HG03135 (cell line): ENCODE data around the gene NMRAL1.

ENCODE experiments used
- ATAC-seq: cut with Tn5 transposase; IDR thresholded peaks from one replicate; pipeline ENCODE4 v1.9.1; 2021; ENCODE audit warnings: mild to moderate bottlenecking, moderate library complexity; ENCODE audit not compliant: unreplicated experiment

NMRAL1 gene

DNA sequence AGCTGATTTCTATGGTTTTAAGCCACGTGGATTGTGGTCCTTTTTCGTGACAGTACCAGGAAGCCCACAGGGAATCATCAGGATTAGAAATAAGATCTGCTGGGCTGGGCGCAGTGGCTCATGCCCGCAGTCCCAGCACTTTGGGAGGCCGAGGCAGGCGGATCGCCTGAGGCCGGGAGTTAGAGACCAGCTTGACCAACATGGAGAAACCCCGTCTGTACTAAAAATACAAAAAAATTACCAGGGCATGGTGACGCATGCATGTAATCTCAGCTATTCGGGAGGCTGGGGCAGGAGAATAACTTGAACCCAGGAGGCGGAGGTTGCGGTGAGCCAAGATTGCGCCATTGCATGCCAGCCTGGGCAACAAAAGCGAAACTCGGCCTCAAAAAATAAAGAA, 6.5 kb downstream of the NMRAL1 start:
- ATAC-seq, result no peak

DNA sequence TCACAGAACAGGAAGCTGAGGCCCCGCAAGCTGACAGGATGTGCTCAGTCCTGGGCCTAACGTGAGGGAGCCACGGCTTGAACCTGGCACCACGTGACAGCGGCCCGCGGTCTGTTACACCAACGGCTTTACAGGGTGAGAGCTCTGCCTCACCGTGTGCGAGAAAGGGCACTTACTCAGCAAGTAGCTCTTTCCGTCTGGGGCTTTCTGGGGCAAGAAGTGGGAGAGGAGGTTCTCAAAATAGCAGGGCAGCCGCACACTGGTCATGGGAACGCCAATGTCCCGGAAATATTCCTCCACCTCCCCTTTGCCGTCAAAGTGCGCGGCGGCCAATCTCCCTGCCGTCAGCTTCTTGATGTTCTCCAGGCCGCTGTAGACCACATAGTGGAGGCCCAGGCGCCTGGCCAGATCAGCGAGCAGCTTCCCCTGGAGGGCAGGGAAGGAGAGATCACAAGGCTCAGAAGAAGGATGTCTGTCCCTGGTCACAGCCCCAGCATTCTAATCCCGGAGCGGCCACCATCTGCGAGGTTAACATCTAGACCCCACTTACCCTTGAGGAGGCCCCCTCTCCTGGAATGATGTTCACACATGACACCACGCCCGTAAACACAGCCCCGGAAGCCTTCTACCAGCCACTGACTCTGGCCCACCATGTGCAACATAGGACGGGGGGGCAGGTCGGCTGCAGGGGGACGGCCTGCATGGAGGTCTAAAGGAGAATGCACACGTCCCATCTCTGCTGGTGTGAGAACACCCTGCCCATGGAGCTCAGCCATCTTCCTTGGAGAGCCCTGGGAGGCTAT, 8.2 kb downstream of the NMRAL1 start:
- ATAC-seq, result no peak

- ATAC-seq, result no peak
These were observed 10.8 kb downstream of the NMRAL1 start for GRCh38 chr16:4463522-4464163.

DNA sequence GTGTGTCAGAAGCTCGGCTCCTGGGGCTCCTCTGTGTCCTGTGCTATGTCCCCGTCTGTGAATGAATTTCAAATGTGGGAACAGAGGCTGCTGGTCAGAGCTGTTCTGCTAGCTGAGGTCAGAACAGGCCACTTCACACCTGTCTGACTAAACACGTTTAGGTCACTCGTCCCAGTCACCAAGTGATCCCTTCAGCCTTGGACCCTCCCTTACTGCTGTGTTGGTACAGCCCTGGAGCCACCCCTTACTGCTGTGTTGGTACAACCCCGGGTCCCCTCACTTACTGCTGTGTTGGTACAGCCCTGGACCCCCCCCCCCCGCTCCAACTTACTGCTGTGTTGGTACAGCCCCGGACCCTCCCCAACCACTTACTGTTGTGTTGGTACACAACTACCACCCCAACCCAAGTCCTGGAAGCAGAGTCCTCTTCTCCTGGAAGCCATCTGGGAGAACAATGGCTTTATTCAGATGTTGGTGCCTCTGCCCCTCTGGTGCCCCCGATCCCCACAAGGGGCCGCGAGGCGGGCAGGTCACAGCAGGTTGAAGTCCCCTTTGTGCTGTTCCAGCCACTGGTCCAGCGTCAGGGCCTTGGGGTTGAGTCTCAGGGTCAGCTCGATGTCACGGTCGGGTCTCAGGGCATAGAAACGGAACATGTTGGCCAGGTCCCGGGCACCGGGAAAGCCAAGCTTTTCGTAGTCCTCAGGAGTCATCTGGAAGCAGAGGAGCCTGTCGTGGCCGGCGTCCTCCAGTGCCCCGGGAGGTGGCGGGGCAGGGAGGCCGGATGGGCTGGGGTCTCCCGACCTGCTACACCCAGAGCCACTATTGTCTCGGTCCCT, 13.0 kb downstream of the NMRAL1 start:
- ATAC-seq, result no peak

GRCh38 chr16:4460936-4461249, 13.5 kb downstream of the NMRAL1 start:
- ATAC-seq, result no peak

DNA sequence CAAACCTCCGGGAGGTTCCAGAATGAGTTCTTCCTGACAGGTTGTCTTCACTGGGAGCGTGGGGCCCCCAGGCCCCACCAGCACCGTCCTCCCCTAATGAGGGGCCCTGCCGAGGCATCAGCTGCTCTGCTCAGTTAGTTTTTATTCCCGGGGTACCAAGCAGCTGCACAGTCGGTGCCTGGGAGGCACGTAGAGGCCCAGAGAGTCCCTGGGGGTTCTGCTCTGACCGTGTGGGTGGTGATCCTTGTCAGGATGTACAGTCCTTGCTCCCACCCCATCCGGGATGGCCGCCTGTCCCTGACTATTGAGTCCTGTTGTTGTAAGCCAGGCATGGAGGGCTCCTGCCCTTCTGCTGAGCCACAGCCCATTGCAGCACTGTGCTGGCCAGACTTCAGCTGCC, 18.5 kb downstream of the NMRAL1 start:
- no peak for ATAC-seq

DNA sequence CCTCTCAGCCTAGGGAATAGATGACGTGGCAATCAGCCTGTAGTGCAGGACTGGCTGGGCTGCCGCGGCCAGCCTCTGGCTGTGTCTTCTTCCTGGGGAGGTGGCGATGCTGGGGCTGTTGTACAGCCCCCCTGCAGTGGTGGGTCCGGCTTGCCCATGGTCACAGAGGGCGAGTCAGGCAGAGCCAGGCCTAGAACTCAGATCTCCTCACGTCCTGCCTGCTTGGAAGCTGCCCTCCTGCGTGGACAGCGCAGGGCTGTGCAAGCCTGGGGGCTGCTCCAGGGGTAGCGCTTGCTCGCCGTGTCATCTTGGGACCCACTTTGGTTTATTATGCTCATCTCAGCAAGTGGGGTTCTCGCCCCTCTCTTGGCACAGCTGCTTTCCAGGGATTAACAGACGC, 19.3 kb downstream of the NMRAL1 start:
- no peak for ATAC-seq

DNA sequence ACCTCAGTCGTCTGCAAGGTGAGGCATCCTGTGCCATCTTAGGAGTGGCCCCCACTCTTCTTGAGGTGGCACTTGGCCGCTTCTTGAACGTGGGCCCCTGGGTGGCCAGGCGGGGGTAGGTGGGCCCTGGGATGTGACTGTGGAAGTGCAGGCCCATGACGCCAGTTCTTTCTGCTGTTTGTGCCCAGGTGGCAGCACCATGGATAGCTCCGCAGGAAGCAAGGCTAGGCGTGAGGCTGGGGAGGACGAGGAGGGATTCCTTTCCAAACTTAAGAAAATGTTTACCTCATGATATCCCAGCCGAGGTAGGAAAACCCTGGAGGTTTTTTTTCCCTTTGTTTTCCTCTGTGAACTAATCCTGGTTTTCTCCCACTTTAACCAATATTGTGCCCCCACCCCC, 19.8 kb downstream of the NMRAL1 start:
- no peak for ATAC-seq

- no peak for ATAC-seq
These were observed 21.8 kb downstream of the NMRAL1 start for GRCh38 chr16:4452674-4453073.

DNA sequence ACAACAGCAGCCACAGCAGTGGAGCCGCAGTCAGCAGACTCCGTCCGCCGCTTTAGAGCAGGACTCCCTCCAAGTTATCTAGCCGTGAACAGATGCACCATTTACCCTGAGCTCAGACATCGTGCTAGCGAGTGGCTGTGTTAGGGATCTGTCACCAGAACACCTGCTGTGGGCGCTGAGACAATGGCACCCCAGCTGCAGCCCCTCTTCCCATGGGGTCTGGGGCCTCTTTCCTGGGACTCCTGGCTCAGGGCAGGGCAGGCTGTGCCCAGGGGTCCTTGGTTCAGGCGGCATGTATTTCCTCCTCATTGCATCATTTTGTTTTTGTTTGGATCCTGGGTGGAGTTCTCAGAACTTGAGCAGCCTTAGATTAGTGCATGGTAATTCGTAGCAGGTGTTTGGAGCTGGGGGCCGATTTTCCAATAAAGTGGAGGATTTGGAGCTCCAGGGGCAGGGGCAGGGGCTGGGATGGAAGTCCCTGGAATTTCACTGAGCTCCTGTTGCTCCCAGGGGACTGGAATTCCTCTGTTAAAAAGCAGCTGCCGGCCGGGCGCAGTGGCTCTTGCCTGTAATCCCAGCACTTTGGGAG, 23.4 kb downstream of the NMRAL1 start:
- ATAC-seq, result no peak

DNA sequence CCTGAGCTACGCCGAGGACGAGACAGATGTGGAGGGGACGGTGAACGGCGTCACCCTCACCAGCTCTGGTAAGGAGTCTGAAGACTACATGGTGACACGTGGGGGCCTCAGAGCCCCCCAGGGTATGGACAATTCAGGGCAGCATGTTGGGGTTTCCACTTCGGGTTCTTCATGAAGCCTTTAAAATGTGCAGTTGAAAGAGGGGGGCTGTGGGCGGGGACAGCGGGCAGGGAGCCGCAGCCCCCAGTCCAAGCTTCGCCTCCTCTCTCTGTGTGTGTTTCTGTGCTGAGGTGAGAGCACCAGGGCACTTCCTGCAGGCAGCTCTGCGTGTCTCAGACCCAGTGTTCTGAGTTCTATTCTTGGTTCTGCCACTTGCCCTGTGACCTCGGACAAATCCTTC, 24.0 kb downstream of the NMRAL1 start:
- ATAC-seq, result no peak

GRCh38 chr16:4443986-4444385, 30.4 kb downstream of the NMRAL1 start:
- no peak for ATAC-seq

DNA sequence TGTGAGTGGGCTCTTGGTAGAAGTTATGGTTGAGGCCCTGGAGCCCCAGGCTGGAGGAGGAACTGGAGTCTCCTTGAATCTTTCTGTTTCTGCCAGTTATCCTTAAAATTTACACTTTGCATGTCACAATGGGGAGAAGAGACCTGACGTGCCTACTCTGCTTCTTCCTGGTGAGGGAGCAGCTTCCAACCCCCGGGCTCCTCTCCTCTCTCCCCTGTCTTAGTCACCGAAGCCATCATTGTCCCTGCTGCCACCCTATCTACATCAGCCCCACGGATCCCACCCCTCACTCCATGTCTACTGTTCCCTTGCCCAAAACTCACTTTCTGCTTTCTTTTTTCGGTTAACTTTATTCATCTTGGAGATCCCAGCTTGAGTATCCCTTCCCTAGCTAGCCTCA, 31.2 kb downstream of the NMRAL1 start:
- ATAC-seq, result no peak

- ATAC-seq, result no peak
These were observed 32.1 kb downstream of the NMRAL1 start for GRCh38 chr16:4442371-4442770.

DNA sequence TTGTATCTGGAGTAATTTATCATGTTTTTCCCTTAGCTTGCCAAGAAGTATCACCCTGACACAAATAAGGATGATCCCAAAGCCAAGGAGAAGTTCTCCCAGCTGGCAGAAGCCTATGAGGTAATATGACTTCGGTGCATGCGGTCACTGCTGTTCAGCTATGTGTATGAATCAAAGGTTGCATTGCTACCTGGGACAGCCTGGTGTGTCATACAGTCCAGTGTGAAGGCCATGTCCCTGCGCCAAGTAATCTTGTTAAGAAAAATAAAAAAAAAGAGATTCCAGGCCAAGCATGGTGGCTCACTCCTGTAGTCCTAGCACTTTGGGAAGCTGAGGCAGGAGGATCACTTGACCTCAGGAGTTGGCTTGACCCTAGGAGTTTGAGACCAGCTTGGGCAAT, 37.1 kb downstream of the NMRAL1 start:
- ATAC-seq, result no peak

GRCh38 chr16:4435337-4436067, 38.9 kb downstream of the NMRAL1 start:
- no peak for ATAC-seq

DNA sequence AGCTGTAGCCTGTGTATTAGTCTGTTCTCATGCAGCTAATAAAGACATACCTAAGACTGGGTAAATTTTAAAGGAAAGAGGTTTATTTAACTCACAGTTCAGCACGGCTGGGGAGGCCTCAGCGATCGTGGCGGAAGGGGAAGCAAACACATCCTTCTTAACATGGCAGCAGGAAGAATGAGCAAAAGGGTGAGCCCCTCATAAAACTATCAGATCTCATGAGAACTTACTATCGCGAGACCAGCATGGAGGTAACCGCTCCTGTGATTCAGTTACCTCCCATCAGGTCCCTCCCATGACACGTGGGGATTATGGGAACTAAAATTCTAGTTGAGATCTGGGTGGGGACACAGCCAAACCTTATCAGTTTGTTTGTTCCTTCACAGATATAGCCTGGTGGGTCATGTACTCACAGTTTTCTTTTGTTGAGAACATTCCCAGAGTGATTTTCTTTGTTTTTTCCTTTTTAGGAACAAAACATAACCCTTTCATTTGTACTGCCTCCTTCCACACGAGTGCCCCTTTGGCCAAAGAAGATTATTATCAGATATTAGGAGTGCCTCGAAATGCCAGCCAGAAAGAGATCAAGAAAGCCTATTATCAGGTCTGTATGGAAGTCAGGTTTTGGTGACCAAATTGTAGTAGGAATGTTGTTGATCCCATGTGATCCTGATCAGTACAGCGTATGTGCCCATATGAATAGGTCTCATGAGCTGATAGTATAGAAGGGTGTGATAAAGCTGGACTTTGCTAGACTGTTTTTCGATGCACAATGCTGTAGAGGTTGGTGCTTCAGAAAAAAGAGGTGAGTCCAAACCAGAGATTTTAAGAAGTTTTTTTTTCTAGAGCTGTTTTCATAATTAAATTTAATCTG, 40.3 kb downstream of the NMRAL1 start:
- ATAC-seq, result no peak

DNA sequence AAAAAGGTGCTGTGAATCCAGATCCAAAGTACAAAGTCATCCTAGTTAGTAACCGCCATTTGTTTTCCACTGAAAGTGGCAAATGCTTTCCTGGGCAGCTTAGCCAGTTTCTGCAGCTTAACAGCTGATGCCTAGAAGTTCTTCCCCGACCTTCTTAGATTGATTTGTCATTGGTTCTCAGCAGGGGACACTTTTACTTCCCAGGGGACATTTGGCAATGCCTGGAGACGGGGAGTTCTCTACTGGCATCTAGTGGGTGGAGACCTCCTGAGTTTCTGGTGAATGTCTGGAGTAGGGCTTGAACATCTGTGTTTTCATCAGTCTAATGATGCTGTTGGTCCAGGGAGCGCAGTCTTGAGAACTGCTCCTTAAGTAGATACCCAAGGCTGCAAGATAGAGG, 41.2 kb downstream of the NMRAL1 start:
- no peak for ATAC-seq

- ATAC-seq, result no peak
These were observed 43.4 kb downstream of the NMRAL1 start for GRCh38 chr16:4431023-4431422.

DNA sequence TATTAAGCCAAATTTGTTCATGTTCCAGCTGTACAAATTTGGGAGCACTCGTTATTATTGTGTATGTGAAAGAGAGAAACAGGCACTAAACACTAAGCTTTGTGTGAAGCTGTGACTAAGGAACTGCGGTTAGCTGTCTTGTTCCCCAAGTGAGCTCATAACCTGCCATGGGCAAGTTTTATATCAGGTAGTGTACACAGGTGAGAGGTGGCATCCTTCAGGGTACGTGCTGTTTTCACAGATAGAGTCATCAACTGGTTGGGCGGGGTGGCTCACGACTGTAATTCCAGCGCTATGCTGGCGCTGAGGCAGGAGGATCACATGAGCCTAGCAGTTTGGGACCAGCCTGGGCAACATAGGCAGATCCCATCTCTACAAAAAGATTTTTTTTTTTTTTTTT, 45.9 kb downstream of the NMRAL1 start:
- ATAC-seq, result no peak
